Placental pericyte (primary cell): ENCODE results near the gene PHF8. TPM values are rescaled to one million over a fixed set of nuclear protein-coding genes. Genes with fewer than 3 reads are reported as not detected.
A peak's percentile ranks its signal among the peaks of the same experiment; 100 is the strongest.

Experiments
- small RNA-seq: library from RNA; depleted of rRNA; stranded (forward); fragments of <200 nt; gene quantifications from one replicate; pipeline ENCODE3, GENCODE V24; 2012; ENCODE audit warnings: low replicate concordance
- total RNA-seq: library from RNA; depleted of rRNA; stranded (reverse); fragments of >200 nt; gene quantifications from 2 replicates; pipeline ENCODE4 v1.2.3, GENCODE V29; 2012

PHF8 gene
- total RNA-seq = 28.6 and 37.6 TPM in 2 replicates

DNA sequence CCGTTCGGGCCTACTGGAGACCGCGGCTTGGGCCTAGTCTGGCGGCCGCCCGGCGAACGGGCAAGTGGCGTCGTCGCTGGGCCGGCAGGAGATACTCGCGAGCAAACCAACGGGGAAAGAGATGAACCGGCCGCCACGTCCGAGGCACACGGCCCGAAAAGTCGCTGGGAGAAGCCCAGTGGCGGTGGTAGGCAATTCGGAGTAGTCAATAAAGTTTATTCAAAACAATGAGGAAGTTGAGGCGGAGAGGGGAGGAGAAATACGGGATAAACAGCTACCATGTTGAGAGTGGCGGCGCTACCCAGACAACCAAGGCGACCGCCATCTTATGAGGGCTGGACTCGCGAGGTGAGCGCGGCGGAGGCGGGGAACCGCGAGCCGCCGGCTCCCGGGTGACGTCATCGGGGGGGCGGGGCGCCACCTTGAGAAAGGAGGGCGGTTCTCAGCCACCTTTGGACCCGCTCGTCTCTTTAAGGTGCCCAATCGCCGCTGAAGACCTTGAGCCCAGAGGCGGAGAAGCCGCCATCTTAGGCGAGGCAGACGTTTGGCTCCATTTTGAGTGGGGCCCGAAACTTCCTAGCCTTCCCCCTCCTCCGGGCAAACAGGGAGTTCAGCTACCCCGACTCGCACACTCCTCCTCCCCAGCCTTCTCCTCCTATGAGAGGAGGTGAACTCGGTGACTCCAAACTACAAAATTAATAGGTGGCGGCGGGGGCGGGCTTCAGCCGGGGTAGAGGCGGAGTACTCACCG lies at the start of gene PHF8:
TSS of gene PHF8 (minus strand) at position 348 of the 751 bp plus-strand sequence. CDS start 1,745 bp downstream, outside the sequence.

Small RNA genes lying within 50 kb of the gene (small RNA-seq; reads per million reads assigned to genes)
- 1.8 reads per million, percentile 65 among the genes with 10 or more reads in this experiment for gene RNA5SP505

Other genes starting within 250 kb of the PHF8 start
- gene FAM120C, start 138.8 kb upstream of the PHF8 start, total RNA-seq = 6.6 and 8.9 TPM in 2 replicates